Measurements from ENCODE around the gene RYK.

Gene RYK

DNA sequence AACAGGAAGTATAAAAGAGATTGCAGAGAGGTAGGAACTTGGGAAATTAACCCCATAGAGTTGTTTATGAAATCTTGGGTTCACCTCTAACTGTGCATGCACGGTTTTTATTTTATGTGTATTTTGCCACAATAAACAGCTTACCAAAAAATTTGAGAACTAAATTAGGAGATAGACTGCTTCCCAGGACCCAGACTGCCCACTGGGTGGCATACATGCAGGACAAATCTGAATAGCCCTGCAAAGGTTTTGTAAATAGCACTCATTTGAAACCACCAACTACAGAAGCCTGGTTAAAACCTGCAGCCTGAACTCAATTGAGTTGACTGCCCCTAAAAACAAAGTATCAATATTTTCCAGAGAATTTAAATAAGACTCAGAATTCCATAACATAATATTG, 124.5 kb downstream of the RYK start:
- no peak overlapping the region for H3K4me3 ChIP-seq (ENCODE audit: low read depth, low read length)
- TF ChIP-seq, protein P1, sequence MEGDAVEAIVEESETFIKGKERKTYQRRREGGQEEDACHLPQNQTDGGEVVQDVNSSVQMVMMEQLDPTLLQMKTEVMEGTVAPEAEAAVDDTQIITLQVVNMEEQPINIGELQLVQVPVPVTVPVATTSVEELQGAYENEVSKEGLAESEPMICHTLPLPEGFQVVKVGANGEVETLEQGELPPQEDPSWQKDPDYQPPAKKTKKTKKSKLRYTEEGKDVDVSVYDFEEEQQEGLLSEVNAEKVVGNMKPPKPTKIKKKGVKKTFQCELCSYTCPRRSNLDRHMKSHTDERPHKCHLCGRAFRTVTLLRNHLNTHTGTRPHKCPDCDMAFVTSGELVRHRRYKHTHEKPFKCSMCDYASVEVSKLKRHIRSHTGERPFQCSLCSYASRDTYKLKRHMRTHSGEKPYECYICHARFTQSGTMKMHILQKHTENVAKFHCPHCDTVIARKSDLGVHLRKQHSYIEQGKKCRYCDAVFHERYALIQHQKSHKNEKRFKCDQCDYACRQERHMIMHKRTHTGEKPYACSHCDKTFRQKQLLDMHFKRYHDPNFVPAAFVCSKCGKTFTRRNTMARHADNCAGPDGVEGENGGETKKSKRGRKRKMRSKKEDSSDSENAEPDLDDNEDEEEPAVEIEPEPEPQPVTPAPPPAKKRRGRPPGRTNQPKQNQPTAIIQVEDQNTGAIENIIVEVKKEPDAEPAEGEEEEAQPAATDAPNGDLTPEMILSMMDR (IDR thresholded peaks at IDR 0.05; ENCODE audit: borderline replicate concordance, insufficient read depth, low read depth, low read length), result 0 out of 2 replicates have a peak, but pooled peaks have one; percentile 3

DNA sequence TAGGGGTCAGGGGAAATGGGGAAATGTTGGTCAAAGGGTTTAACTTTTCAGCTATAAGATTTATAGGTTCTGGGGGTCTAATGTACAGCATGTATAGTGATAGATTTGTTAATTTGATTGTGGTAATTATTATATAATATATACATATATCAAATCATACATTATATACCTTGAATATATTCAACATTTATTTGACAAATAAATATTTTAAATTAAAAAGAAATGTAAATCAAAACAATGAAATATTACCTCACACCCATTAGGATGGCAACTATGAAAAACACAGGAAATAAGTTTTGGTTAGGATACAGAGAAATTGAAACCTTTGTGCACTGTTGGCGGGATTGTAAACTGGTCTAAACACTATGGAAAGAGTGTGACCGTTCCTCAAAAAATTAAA, 135.9 kb downstream of the RYK start:
- TF ChIP-seq, protein P1 (IDR thresholded peaks at IDR 0.05; ENCODE audit: borderline replicate concordance, insufficient read depth, low read depth, low read length), result no peak
- H3K4me3 ChIP-seq (ENCODE audit: low read depth, low read length), result no peak overlapping the region

DNA sequence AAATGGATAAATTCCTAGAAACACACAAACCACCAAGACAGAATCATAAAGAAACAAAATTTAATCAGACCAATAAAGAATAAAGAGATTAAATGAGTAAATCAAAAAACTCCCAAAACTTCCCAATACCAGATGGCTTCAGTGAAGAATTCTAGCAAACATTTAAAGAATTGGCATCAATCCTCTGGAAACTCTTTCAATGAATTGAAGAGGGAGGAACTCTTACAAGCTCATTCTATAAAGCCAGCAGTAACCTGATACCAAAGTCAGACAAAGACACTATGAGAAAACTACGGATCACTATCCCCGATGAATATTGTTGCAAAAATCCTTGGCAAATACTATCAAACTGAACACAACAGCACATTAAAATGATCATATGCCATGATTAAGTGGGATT, 139.0 kb downstream of the RYK start:
- no peak overlapping the region for H3K4me3 ChIP-seq (ENCODE audit: low read depth, low read length)
- TF ChIP-seq, protein P1 (IDR thresholded peaks at IDR 0.05; ENCODE audit: borderline replicate concordance, insufficient read depth, low read depth, low read length), result no peak

DNA sequence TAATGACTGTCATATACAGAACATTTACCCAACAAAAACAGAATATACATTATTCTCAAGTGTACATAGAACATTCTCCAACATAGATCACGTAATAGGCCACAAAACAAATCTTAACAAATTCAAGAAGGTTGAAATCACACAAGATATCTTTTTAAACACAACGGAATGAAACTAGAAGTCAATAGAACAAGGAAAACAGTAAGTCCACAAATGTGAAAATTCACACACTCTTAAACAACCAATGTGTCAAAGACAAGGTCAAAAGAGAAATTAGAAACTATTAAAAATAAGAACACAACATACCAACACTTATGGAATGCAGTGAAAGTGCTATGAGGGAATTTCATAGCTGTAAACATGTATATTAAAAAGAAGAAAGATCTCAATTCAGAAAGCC, 139.7 kb downstream of the RYK start:
- TF ChIP-seq, protein P1 (IDR thresholded peaks at IDR 0.05; ENCODE audit: borderline replicate concordance, insufficient read depth, low read depth, low read length), result no peak
- H3K4me3 ChIP-seq (ENCODE audit: low read depth, low read length), result no peak overlapping the region

Data from GM12875 (cell line).